ENCODE measurements around the gene OPN1SW.

The OPN1SW gene

DNA sequence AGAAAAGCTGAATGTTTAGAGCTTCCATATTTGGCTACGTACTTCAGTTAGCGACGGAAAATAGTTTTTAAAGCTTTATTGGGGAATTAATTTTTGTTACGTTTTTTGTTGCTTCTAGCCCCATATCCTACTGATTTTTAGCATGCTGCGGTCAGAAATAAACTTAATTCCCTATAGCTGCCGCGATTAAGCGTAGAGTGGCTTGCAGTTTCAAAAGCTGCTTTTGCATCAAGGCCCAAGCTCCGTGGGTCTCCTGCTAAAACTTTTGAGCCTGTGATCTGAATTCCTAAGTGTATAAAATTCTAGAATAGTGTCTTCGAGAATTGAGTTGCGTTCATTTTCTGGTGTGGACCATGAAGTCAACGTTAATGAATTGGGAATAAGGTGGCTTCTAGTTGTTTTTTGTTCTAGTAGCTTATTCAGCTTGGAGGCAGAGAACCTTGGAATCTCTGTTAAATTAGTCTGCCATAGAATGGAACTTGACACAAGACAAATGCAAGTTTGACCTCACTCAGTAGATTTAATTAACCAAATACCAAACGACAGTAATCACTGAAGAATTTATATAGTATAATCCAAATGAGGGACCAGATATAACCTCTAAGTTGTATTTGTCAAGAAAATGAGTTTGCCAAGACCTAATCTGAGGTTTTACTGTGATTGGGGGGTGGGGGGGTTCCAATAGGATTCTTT is 35.5 kb downstream of the OPN1SW start:
- TF ChIP-seq CTCF (IDR thresholded peaks at IDR 0.05; ENCODE audit: unreplicated experiment in 3 of 3): no peak
- Mint-ChIP-seq H3K4me3 (peak overlapping the region; percentile 96 to 100 (median 99)), H3K4me1 (peaks cover 44% of the 10 kb centered on the region), H3K27me3 (ENCODE audit: low read depth) (peaks cover 1% of the 10 kb centered on the region), H3K27ac (peak overlapping the region; percentile 97 to 98 (median 98)), H3K36me3 (ENCODE audit: low read depth) (peaks cover 6% of the 10 kb centered on the region), H3K9me3 (no peaks in the 10 kb centered on the region)

DNA sequence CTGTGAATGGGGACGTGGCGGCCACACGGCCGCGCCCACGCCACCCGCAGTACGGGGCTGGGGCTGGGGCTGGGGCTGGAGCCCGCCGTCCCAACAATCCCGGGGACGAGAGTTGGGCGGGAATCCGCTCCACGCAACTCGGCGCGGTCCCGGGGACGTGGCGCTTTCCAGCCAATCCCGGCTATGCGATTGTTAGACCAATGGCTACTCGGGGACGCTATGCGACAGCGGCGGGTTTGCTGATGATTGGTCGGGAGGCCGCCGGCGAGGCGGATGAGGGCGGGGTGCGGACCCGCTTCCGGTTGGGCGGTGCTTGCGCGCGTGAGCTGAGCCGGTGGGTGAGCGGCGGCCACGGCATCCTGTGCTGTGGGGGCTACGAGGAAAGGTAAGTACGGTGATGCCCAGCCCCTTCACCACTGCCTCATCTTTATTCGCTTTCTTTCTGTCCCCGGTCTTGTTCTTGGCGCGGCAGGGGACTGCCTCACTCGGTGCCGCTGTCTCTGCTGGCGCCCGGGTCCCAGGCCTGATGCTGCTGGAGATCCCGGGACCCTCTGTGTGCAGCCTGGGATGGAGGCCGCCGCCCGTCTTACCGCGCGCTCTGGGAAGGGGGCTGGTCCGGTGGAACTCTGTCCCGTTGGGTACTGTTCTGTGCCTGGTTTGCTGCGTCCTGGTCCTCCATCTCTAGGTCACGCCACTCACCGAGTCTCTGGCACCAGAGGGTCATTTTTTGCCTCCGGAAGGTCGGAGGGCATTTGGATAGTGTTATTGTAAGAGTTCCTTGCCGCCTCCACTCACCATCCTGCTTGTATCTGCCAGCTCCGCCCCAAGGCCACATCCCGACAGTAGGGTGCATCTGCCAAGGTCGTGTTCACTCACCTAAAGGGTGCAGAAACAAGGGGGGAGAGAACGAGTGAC is 36.3 kb downstream of the OPN1SW start, which contains the start of gene CALU:
Gene CALU, plus strand, starts transcription at position 312 of the 915 bp plus-strand sequence. CDS start 9,225 bp downstream, outside the sequence.
- H3K27ac Mint-ChIP-seq: peak within 1 kb of the TSS; percentile 97 to 98 (median 98)
- peaks cover 4% of the 10 kb centered on the region for H3K27me3 Mint-ChIP-seq (ENCODE audit: low read depth)
- peak within 1 kb of the TSS; percentile 96 to 100 (median 99) for H3K4me3 Mint-ChIP-seq
- no peaks in the 10 kb centered on the region for H3K9me3 Mint-ChIP-seq
- no peak for TF ChIP-seq CTCF (IDR thresholded peaks at IDR 0.05; ENCODE audit: unreplicated experiment in 3 of 3)
- H3K4me1 Mint-ChIP-seq: peaks cover 41% of the 10 kb centered on the region
- H3K36me3 Mint-ChIP-seq (ENCODE audit: low read depth): peaks cover 2% of the 10 kb centered on the region

DNA sequence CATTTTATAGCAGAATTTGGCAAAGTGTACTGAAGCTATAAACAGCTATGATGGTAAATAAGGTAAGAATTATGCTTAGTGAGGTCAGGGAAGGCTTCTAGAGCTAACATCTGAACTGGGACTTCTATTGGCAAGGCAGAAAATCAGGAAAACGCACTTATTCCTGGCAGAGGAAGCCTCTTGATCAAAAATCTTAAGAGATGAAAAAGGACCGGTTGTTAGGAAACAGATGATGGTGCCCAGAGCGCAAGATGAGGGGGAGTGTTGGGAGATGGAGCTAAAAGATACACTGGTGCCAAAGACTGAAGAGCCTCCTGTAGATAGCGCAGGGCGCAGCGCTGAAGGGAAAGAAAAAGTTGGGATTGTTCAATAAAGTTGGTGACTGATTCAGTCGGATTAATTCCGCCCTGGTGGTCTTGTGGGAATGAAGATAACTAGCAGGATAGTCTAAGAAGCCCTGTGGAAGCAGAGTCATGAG is 37.0 kb downstream of the OPN1SW start:
- H3K27ac Mint-ChIP-seq: peak overlapping the region; percentile 97 to 98 (median 98)
- H3K9me3 Mint-ChIP-seq: no peaks in the 10 kb centered on the region
- H3K36me3 Mint-ChIP-seq (ENCODE audit: low read depth): no peaks in the 10 kb centered on the region
- peak overlapping the region; percentile 96 to 100 (median 99) for H3K4me3 Mint-ChIP-seq
- no peak for TF ChIP-seq CTCF (IDR thresholded peaks at IDR 0.05; ENCODE audit: unreplicated experiment in 3 of 3)
- peaks cover 4% of the 10 kb centered on the region for H3K27me3 Mint-ChIP-seq (ENCODE audit: low read depth)
- H3K4me1 Mint-ChIP-seq: peaks cover 38% of the 10 kb centered on the region

GRCh38 chr7:128737867-128738385 is 37.7 kb downstream of the OPN1SW start:
- Mint-ChIP-seq H3K9me3 (no peaks in the 10 kb centered on the region), H3K27me3 (ENCODE audit: low read depth) (peaks cover 4% of the 10 kb centered on the region), H3K36me3 (ENCODE audit: low read depth) (no peaks in the 10 kb centered on the region), H3K4me3 (peak overlapping the region; percentile 96 to 100 (median 99)), H3K4me1 (peaks cover 38% of the 10 kb centered on the region), H3K27ac (peak overlapping the region; percentile 97 to 98 (median 98))
- no peak for TF ChIP-seq CTCF (IDR thresholded peaks at IDR 0.05; ENCODE audit: unreplicated experiment in 3 of 3)

DNA sequence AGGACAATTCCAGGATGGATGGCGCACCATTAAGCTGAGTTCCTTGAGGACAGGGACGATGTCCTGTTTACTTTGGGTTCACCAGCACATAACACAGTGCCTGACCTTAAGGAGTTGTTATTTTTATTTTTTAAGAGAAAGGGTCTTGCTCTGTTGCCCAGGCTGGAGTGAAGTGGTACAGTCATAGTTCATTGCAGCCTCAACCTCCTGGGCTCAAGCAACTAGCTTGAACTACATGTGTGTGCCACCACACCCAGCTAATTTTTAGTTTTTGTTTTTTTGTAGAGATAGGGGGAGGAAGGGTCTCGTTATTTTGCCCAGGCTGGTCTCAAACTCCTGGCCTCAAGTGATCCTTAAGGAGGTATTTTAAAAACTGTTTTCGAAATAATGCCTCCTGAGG is 38.2 kb downstream of the OPN1SW start:
- Mint-ChIP-seq H3K36me3 (ENCODE audit: low read depth) (no peaks in the 10 kb centered on the region), H3K27ac (peak overlapping the region; percentile 97 to 98 (median 98)), H3K9me3 (no peaks in the 10 kb centered on the region), H3K4me1 (peaks cover 38% of the 10 kb centered on the region), H3K27me3 (ENCODE audit: low read depth) (peaks cover 4% of the 10 kb centered on the region), H3K4me3 (no peak overlapping the region)
- no peak for TF ChIP-seq CTCF (IDR thresholded peaks at IDR 0.05; ENCODE audit: unreplicated experiment in 3 of 3)

Data from nephron (organoid).